GM10847 (cell line): ENCODE data around the gene SLC16A5.

Experiments
- POLR2A ChIP-seq: IDR thresholded peaks from 2 replicates; pipeline ENCODE4 v1.6.1; 2011; ENCODE audit not compliant: insufficient read length; ENCODE audit errors: extremely low read depth

The SLC16A5 gene

DNA sequence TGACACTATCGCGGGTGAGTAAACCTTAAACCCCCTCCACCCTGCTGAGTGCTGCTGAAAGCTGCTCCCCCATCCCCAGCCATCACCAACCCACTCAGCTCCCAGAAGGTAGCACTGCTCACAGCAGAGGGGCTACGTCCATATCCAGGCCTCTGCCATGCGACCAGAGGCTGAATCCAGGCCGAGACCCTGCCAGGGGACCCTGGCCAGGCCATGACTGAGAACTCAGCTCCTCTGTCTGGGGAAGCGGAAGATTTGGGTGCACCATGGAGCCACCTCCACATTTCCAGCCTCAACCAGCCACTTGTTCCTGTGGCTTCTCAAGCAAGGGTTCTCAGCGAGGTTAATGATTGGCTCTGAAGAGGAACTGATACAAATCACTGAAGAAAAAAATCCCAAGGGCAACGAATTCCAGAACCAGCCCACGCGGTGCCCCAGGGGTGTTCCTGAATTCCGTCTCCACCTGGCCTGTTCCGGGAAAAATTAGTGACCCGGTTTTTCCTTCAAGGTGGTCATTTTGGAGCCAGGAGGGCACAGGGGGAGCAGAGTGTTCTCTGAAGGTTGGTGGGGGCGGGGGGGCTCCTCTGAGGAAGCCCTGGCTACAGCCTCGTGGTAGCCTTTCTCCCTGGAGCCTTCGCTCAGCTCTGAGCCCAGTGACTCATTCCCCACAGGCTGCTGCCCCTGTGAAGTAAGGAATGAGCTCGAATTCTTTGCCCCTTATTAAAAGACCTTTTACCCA lies 9.3 kb upstream of the SLC16A5 start:
- no peak for TF ChIP-seq POLR2A

DNA sequence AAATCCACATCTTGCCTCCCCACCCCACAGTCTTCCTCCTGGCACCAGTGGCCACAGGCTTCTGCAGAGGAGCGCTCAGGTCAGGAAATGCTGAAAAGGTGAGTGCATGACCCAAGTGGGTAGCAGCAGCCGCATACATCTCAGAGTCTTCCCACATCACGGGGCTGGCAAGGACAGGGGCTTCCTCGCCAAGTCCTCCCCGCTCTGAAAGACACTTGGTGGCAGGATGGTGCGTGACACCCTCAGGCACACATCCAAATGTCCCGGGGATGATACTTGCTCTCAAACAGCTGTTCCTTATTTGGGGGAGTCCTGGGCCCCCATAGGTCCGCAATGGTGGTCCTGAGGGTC lies 8.8 kb upstream of the SLC16A5 start:
- no peak for TF ChIP-seq POLR2A

DNA sequence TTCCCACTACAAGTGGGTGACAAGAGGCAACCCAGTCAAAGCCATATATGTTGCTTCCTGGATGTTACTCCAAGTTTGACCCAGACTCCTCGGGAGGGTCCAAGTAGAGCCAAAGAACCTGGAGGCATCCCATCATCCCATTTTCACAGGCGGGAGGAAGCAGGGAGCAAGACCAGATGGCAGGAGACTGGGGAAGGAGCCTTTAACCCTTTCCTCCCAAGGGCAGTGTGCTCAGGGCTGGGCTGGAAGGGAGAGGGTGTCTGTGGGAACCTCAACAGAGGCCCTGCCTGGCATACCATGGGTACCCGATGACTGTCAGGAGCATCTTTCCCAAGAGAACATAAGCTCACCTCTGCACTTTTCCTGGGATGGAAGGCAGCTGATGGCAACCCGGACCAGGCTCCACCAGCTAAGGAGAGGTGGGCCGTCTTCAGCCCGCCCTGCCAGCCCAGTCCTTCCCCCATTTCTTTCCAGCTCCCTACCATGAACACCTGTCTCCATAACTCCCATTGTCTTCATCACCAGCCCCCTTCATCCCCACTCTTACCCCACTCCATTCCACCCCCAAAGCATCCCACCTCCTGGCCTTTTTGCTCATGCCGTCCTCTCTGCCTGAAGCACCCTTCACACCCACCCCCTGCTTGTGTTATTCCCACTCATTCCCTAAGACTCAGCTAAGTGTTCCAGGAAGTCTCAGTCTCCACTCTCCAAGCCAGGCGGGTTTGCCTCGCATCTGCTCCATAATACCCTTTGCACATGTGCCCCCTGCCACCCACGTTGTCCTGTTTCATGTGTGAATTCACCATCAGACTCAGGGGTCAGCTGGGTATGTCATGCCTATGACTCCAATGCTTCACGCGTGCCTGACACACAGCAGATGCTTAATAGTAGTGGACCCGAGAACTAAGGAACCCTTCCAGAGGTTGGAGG lies 5.9 kb upstream of the SLC16A5 start:
- TF ChIP-seq POLR2A, result no peak

DNA sequence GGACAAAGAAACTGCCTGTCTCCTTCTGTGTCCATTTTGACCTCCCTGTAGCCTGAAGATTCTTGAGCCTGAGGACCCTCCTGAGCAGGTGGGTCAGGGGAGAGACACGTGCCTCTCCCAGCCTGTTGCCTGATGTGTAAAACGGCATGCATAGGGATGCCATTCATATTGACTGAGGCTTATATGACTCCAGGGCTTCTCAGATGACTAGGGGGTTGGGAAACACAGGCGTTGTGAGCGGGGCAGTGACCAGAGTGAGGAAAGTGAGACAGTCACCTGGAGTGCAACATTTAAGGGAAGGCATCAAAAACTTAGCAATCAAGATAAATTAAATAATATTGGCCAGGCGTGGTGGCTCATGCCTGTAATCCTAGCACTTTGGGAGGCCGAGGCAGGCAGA lies 5.1 kb upstream of the SLC16A5 start:
- TF ChIP-seq POLR2A, result no peak

DNA sequence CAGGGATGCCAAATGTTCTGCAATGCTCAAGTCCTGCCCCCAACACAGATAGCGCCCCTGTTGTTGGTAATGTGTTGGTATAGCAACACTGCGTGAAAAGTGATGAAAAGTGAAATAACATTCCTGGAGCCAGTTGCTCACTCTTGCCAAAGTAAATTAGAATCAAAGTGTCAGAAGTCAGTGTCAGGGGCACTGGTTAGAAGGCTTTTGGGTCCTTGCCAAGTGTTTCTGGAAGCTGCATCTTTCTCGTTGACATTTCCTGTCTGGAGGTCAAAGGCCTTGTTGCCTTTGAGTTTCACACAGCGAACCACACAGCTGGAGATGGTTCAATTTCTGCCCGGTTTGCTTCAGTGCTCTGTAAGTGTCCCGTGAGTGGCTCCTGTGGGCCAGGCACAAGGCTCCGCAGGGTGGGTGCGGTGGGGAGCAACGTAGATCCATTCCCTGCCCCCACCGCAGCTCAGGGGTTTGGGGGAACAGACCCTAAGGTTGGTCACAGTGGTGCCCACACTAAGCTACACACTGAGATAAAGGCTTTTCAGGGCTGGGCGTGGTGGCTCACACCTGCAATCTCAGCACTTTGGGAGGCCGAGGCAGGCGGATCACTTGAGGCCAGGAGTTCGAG lies 3.6 kb upstream of the SLC16A5 start:
- TF ChIP-seq POLR2A, result no peak

DNA sequence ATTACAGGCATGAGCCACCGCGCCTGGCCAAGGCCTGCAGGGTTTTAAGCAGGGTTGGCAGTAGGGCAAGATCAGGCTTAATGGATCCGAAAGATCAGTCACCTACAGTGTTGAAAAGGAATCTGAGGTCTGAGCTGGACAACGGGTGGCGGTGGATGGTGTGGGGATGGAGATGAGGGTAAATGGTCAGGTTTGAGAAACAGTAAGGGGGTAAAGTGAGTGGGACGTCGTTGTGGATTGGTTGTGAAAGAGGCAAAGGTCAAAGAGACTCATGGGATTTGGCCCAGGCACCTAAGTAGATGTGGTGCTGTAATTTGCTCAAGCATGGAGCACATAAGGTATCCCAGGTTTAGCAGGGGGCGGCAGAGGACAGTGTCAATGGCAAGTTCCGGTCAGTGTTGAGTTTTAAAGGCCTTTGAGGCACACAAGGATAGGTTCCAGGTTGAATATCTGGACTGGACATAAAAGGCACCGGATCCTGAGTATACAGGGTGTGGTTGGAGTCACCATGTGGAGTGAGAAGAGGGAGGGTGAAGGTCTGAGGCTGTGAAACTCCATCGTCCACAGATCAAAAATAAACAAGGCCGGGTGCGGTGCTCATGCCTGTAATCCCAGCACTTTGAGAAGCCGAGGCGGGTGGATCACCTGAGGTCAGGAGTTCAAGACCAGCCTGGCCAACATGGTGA lies 1.1 kb upstream of the SLC16A5 start:
- TF ChIP-seq POLR2A, result no peak

DNA sequence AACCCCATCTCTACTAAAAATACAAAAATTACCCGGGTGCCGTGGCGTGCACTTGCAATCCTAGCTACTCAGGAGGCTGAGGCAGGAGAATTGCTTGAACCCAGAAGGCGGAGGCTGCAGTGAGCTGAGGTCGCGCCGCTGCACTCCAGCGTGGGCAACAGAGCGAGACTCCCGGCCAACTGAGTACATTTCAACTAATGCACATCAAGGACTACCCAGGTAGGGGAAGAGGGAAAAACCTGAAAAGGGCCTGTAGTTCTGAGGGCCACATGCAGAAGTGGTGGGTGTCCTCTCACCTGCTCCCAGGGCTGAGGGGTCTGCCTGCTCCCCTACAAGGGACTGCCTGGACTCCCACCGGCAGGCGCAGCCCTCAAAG lies 584 bp upstream of the SLC16A5 start:
- no peak for TF ChIP-seq POLR2A

DNA sequence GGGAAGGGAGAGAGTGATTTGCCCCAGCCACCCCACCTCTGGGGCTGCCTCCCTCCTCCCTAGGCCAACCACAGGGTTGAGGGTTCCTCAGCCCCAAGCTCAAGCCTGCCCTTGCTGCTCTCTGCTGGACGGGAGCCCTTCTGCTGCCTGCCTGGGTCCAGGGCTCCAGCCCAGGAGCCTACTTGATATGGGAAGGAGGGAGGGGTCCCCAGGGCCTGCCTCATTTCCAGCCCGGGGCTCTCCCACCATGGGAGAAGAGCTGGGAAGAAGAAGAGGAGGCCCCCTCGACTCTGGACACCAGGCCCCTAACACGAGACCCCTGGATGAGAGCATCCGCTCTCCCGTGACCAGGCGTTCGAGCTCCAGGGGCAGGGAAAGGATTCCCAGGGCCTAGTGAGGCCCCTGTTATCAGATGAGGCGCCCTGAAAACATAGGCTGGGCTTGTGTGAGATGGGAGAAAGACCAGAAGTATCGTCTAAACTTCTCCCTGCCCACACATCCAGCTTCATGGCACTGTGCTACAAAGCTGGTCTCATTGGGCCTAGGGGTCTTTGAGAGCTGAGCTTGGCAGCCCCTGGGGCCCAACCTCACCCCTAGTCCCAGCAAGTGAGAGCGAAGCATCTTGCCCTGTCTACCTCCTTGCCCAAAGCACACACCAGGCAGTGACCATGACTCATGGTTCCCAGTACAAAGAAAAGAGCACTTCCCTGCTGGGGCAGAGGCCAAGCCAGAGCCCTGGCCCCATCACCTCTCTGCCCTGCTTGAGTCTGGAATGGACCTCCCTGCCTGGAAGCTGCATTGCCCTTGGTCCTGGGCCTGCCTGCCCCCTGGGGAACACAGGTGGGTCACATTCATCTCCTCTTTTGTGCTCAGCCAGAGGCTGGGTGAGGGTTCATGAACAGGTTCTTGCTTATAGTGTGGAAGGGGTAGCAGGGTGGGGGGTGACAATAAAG lies 987 bp downstream of the SLC16A5 start:
- TF ChIP-seq POLR2A, result no peak

DNA sequence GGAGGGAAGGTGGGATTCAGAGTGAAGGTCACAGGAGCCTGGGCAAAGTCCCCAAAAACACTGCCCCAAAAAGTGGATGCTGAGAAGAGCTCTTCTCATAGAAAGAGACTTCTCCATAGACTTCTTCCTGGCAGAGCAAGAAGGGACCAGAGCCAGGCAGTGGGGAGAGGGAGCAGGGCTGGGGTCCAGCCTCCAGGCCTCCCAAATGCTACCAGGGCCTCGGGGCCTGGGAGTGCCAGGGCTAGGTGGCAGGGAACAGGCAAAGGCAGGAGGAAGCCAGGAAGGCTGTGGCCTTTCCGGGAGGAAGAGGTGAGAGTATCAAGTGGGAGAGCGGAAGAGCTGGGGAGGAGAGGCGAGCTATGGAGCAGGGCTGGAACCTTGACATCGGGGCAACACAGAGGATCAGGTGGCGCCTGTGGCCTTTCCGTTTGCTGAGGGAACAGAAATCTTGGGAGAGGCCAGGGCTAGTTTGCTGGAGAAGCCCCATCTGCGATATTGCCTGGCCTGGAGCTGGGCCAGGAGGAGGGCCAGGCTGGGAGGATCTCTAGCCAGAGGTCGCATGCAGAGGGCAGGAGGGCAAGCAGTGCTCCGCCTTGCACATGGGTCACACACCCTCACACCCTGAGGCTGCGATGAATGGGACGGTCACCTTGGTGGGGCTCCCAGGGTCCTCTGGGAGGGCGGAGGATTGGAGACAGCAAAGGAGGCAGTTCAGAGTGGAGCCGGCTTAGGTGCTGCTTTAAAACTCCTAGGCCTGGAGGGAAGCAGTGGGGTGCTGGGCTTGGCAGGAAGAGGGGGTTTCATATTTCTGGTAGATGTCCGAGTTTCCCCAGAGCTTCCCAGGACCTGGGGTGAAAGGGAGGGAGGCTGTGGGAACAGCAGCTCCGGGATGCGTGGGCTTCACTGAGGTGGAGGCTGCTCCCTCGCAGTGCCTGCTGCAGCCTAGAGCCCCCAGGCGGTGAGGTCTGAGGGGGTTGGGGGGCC lies 3.4 kb downstream of the SLC16A5 start:
- TF ChIP-seq POLR2A, result no peak

DNA sequence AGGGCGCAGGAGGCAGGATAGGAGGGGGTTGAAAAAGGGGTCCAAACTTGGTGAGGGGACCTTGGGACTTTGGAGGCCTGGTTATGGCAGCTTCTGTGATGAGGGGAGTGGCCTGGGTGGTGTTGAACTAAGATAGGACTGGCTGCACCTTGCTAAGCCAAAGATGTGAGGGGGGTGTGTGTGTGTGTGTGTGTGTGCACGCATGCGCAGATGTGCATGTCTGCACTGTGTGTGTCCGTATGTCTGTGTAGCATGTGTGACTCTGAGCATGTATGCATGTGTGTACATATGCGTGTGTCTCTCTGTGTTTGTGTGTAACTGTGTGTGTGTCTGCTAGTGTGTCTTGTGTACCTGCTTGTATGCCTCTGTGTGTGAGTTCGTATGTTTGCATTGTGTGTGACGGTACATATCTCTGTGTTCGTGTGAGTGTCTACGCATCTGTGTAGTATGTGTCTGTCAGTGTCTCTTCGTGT lies 4.1 kb downstream of the SLC16A5 start:
- TF ChIP-seq POLR2A, result no peak

DNA sequence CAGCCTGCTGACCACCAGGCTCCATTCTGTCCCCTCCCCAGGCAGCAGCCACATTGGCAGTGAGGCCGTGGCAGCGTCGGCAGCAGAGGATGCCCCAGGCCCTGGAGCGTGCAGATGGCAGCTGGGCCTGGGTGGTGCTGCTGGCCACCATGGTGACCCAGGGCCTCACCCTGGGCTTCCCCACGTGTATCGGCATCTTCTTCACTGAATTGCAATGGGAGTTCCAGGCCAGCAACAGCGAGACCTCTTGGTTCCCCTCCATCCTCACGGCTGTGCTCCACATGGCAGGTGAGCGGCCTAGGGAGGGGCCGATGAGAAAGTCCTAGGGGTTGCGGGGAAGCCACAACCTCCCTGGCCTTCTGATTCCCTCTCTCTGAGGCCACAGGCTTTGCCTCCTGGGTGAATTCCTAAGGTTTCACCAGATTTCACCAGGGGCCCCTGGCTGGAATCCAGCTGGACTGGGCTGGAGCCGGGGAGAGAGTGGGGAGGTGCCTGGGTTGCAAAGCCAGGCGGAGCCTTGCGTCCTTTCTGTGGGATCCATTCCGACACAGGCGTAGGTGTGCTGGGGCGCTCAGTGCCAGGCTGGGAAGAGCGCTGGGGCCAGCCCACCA lies 5.9 kb downstream of the SLC16A5 start:
- no peak for TF ChIP-seq POLR2A

DNA sequence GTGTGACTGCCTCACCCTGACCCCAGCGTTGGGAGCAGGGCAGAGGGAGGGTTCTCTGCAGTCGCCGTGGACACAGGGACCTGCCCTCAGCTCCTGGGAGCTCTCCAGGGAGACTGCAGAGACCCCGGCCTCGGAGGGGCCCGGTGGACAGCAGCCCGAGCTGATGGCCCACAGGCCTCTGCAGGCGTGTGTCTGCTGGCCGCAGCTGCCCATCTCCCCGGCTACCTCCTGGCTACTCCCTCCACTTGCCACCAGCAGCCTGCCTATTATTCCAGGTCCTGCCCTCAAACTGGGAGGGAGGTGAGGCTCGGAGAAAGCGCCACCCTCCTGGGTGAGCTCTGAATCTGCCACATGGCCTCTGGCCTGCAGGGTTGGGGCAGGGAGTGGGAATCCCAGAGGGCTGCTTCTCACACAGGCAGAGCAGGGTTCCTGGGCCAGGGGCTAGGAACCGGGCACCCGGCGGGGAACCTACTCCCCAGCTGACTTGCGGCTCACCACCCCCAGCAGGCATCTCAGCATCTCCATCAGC lies 7.2 kb downstream of the SLC16A5 start:
- TF ChIP-seq POLR2A, result no peak
